OCI-LY7 (cell line): ENCODE measurements around the gene MYO16. TPM values are rescaled to one million over a fixed set of nuclear protein-coding genes. Genes with fewer than 3 reads are reported as not detected.

Experiments used
- BruUV-seq: library from RNA; stranded (reverse); fragments of 400-500 nt; replicated peaks from 2 replicates; lab custom pipeline; 2021; lab: Mats Ljungman, UMichigan
- CTCF ChIA-PET: fragments of 300-600 bp; sonication (Branson Sonifier 250); formaldehyde crosslinking; loops from one replicate; lab custom pipeline; 2022; ENCODE audit warnings: antibody characterized with exemption; ENCODE audit not compliant: unreplicated experiment; lab: Charles Lee
- POLR2A ChIA-PET: fragments of 300-600 bp; sonication (Branson Sonifier 250); formaldehyde crosslinking; loops from one replicate; lab custom pipeline; 2022; ENCODE audit warnings: antibody characterized with exemption; lab: Charles Lee
- DNase-seq: peaks from one replicate; pipeline ENCODE4 v3.0.0-alpha.2; 2015; ENCODE audit warnings: low spot score
- H2AFZ ChIP-seq: fragments of 200-600 bp; sonication (generic), shearing (Covaris generic); 2 replicates; pipeline ENCODE4 v1.6.1; 2014; ENCODE audit warnings: mild to moderate bottlenecking, antibody characterized with exemption, low read length, moderate library complexity
- H3K27ac ChIP-seq: fragments of 200-600 bp; sonication (generic); 2 replicates; pipeline ENCODE4 v1.5.1; 2014; ENCODE audit warnings: mixed run types, low read depth, mild to moderate bottlenecking, moderate library complexity, low read length, inconsistent platforms; ENCODE audit not compliant: poor library complexity, severe bottlenecking
- H3K36me3 ChIP-seq: fragments of 200-600 bp; sonication (generic); 2 replicates; pipeline ENCODE4 v1.6.1; 2014; ENCODE audit warnings: mild to moderate bottlenecking, antibody characterized with exemption, low read length, moderate library complexity, mixed read lengths; ENCODE audit not compliant: insufficient read depth
- H3K4me1 ChIP-seq: fragments of 200-600 bp; sonication (generic); 2 replicates; pipeline ENCODE4 v1.5.1; 2014; ENCODE audit warnings: mild to moderate bottlenecking, low read length; ENCODE audit not compliant: insufficient read depth, poor library complexity, severe bottlenecking
- H3K4me2 ChIP-seq: fragments of 200-600 bp; sonication (generic); 2 replicates; pipeline ENCODE4 v1.6.1; 2014; ENCODE audit warnings: mild to moderate bottlenecking, low read length
- H3K4me3 ChIP-seq: fragments of 200-600 bp; sonication (generic); 2 replicates; pipeline ENCODE4 v1.5.1; 2014; ENCODE audit warnings: mild to moderate bottlenecking, low read depth, low read length; ENCODE audit not compliant: poor library complexity, severe bottlenecking
- H3K79me2 ChIP-seq: fragments of 200-600 bp; sonication (generic); 2 replicates; pipeline ENCODE4 v1.6.1; 2016; ENCODE audit warnings: low read depth, mild to moderate bottlenecking, low read length, moderate library complexity, mixed read lengths; ENCODE audit not compliant: insufficient read depth
- H3K9me2 ChIP-seq: fragments of 200-600 bp; sonication (generic); 2 replicates; pipeline ENCODE4 v1.6.1; 2016; ENCODE audit warnings: mild to moderate bottlenecking, low read length, mixed read lengths; ENCODE audit not compliant: insufficient read depth
- H3K9me3 ChIP-seq: fragments of 200-600 bp; sonication (generic); 2 replicates; pipeline ENCODE4 v1.6.1; 2014; ENCODE audit warnings: mild to moderate bottlenecking, mixed run types, low read length, mixed read lengths
- H4K20me1 ChIP-seq: fragments of 200-600 bp; sonication (generic); 2 replicates; pipeline ENCODE4 v1.6.1; 2014; ENCODE audit warnings: mild to moderate bottlenecking, antibody characterized with exemption, low read length, moderate library complexity, mixed read lengths; ENCODE audit not compliant: insufficient read depth
- EZH2phosphoT487 ChIP-seq: fragments of 200-600 bp; sonication (generic); IDR thresholded peaks from 2 replicates; pipeline ENCODE4 v1.6.1; 2018; ENCODE audit warnings: low read depth, borderline replicate concordance, mild to moderate bottlenecking, mixed run types, antibody characterized with exemption, low read length, moderate library complexity, mixed read lengths
- intact Hi-C: fragments of 100-400 bp; cut with micrococcal nuclease; formaldehyde crosslinking; loops from one replicate; pipeline ENCODE4 v1.10.0; 2022; ENCODE audit not compliant: unreplicated experiment
- total RNA-seq, 2 experiments: library from RNA; depleted of rRNA in 1 of 2; stranded (reverse); fragments of >200 nt in 1 of 2; shearing (Covaris generic) in 1 of 2; gene quantifications; 2 replicates each; pipeline ENCODE4 v1.2.3, GENCODE V29; 2014 to 2022
- TF ChIP-seq, protein P1 (sequence below): fragments of 200-600 bp; sonication (generic); conservative IDR thresholded peaks from 2 replicates; pipeline ENCODE4 v1.5.1; 2014; ENCODE audit warnings: mild to moderate bottlenecking, antibody characterized with exemption, low read length, moderate library complexity, mixed read lengths

The MYO16 gene
- total RNA-seq, 2 experiments from 2014 or later, result 0.06 TPM; not detected in 1

DNA sequence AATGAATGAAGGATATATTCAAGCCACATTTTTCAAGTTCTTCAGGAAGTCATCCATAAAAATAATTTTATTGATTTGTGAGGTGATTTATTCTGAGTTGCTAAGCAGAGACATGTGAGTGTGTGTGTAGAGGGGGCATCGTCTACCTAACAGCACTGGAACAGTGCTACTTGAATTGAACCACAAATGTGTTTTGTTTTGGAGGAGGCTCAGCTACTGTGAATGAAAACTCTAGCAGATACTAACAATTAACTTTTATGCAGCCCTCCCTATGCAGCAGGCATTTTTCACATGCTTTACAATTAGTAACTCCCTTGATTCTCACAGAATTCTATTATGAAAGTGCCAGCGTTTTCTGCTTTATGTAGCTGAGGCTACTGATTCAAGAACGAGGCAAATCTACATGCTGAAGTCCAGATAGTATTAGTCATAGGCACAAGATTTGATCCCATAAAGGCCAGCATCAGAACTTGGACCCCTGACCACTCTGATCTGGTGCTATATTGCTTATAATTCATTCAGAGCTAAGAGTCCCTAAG, 103.7 kb downstream of the MYO16 start:
- no peaks in the 10 kb centered on the region for H3K9me3 ChIP-seq
- TF ChIP-seq, protein P1, sequence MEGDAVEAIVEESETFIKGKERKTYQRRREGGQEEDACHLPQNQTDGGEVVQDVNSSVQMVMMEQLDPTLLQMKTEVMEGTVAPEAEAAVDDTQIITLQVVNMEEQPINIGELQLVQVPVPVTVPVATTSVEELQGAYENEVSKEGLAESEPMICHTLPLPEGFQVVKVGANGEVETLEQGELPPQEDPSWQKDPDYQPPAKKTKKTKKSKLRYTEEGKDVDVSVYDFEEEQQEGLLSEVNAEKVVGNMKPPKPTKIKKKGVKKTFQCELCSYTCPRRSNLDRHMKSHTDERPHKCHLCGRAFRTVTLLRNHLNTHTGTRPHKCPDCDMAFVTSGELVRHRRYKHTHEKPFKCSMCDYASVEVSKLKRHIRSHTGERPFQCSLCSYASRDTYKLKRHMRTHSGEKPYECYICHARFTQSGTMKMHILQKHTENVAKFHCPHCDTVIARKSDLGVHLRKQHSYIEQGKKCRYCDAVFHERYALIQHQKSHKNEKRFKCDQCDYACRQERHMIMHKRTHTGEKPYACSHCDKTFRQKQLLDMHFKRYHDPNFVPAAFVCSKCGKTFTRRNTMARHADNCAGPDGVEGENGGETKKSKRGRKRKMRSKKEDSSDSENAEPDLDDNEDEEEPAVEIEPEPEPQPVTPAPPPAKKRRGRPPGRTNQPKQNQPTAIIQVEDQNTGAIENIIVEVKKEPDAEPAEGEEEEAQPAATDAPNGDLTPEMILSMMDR, result no peak
- no peak for TF ChIP-seq EZH2phosphoT487
- no peak for DNase-seq
- intact Hi-C loops, result no loop called here
- BruUV-seq, result no TSS peak
- H3K79me2 ChIP-seq, result no peaks in the 10 kb centered on the region
- ChIA-PET POLR2A (no interaction called here), CTCF (no interaction called here)
- no peak overlapping the region for H3K27ac ChIP-seq
- no peak overlapping the region for H2AFZ ChIP-seq
- H3K36me3 ChIP-seq, result no peaks in the 10 kb centered on the region
- no peaks in the 10 kb centered on the region for H3K9me2 ChIP-seq
- no peaks in the 10 kb centered on the region for H4K20me1 ChIP-seq
- no peak overlapping the region for H3K4me2 ChIP-seq
- no peaks in the 10 kb centered on the region for H3K4me1 ChIP-seq
- H3K4me3 ChIP-seq, result no peak overlapping the region

DNA sequence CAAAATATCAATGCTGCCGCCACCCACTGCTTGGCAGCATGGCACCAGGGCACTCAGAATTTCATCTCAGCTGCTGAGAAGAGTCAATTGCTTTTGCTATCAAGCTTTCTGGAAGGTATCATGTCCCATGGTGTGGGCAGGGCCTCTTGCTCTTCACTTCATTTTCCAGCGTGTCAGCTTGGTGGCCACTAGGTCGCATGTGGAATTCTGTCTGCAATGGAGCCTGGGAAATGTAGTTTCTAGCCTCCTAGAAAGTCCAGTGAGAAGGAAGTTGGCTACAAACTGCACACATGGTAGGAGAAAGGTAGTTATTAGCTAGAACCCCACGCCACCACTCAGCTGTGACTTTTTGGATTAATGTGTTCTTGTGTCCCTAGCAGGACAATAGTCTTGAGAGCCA, 105.3 kb downstream of the MYO16 start:
- H3K9me2 ChIP-seq, result no peaks in the 10 kb centered on the region
- no peaks in the 10 kb centered on the region for H3K36me3 ChIP-seq
- no peaks in the 10 kb centered on the region for H3K4me1 ChIP-seq
- H4K20me1 ChIP-seq, result no peaks in the 10 kb centered on the region
- no peak for DNase-seq
- no TSS peak for BruUV-seq
- CTCF ChIA-PET, result no interaction called here
- POLR2A ChIA-PET, result no interaction called here
- no peak overlapping the region for H3K27ac ChIP-seq
- no peaks in the 10 kb centered on the region for H3K9me3 ChIP-seq
- intact Hi-C loops, result no loop called here
- TF ChIP-seq, protein P1, result no peak
- TF ChIP-seq EZH2phosphoT487, result no peak
- H3K79me2 ChIP-seq, result no peaks in the 10 kb centered on the region
- H2AFZ ChIP-seq, result no peak overlapping the region
- H3K4me2 ChIP-seq, result no peak overlapping the region
- no peak overlapping the region for H3K4me3 ChIP-seq

DNA sequence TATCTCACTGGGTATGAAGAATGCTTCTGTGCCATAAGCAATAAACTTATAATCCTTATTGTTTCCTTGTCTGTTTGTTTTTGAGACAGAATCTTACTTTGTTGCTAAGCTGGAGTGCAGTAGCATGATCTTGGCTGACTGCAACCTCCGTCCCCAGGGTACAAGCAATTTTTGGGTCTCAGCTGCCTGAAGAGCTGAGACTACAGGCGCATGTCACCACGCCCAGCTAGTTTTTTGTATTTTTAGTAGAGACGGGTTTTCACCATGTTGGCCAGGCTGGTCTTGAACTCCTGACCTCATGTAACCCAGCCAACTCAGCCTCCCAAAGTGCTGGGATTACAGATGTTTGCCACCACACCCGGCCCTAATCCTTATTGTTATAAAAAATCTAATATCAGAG, 112.5 kb downstream of the MYO16 start:
- no peak overlapping the region for H3K4me3 ChIP-seq
- intact Hi-C loops, result no loop called here
- H3K27ac ChIP-seq, result no peak overlapping the region
- H3K36me3 ChIP-seq, result no peaks in the 10 kb centered on the region
- no peak for TF ChIP-seq EZH2phosphoT487
- TF ChIP-seq, protein P1, result no peak
- BruUV-seq, result no TSS peak
- CTCF ChIA-PET, result no interaction called here
- H3K79me2 ChIP-seq, result no peaks in the 10 kb centered on the region
- no peaks in the 10 kb centered on the region for H3K9me3 ChIP-seq
- no peak overlapping the region for H2AFZ ChIP-seq
- no peaks in the 10 kb centered on the region for H3K9me2 ChIP-seq
- H4K20me1 ChIP-seq, result no peaks in the 10 kb centered on the region
- no peak for DNase-seq
- no peaks in the 10 kb centered on the region for H3K4me1 ChIP-seq
- no peak overlapping the region for H3K4me2 ChIP-seq
- POLR2A ChIA-PET, result interaction anchor here (0.7 kb wide), 1 partner anchor 1541 kb away, joined by 3 read pairs; no protein-coding TSS in a partner anchor
